ENCODE data around the gene ZBTB7C. TPM values are rescaled to one million over a fixed set of nuclear protein-coding genes. Genes with fewer than 3 reads are reported as not detected.

ZBTB7C gene
- total RNA-seq, 2 donors from 2014 or later: 11.0 to 14.8 TPM

- no peak for DNase-seq (ENCODE audit: low spot score)
- intact Hi-C loops (cut with DNase I): no loop called here
Measured at GRCh38 chr18:48110797-48111196, 298.4 kb downstream of the ZBTB7C start.

GRCh38 chr18:48109961-48110493, 299.2 kb downstream of the ZBTB7C start:
- intact Hi-C loops (cut with DNase I): no loop called here

DNA sequence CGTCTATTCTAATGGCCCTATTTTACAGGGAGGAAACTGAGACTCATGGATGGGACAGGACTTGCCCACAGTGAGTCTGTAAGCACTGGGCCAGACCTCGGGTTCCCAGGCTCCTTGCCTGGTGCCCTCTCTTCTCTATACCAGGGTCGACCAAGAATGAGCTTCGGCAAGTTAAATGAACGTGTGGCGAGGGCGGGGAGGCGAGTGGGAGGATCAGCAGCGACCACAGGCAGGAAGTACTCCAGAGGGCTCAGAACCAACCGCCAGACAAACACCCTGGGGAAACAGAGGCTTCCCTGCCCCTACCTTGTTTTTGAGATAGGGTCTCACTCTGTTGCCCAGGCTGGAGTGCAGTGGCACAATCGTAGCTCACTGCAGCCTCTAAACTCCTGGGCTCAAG, 301.0 kb downstream of the ZBTB7C start:
- intact Hi-C loops (cut with DNase I): no loop called here
- DNase-seq (ENCODE audit: low spot score): no peak

More at GRCh38 chr18:48109961-48110493, 299.2 kb downstream of the ZBTB7C start:
- DNase-seq (ENCODE audit: low spot score): no peak

DNA sequence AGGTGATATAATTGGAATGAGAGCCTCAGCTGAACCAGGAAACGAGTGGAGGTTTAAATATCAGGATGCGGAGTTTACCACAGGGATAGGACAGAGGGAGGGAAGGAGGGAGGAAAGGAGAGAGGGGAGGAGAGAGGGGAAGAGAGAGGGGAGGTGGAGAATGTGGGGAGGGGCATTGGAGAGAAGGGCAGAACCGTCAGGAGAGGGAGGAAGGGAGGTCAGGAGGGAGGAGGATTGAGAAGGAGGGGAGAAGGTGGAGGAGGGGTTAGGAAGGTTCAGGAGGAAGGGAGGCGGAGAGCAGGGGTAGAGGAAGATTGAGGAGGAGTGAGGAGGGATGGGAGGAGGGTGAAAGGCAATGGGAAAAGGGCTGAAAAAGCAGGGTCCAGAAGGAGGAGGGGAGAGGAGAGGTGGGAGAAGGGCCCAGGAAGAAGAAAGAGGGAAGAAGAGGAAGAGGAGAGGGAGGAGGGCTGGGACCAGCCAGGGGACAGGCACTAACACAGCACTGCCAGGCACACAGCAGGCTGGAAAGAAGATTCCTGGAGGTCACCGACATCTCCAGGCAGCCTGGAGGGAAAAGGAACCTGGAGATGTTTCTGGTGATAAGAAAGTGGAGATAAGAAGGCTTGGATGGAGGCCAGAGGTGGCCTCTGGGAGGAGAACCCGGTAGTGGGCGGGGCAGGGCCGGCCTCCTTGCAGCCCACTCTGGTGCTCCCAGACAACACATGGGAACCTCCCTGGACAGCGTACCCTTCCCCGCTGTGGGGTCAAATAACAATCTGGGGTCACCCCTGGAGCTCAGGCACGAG, 302.0 kb downstream of the ZBTB7C start:
- intact Hi-C loops (cut with DNase I): no loop called here
- DNase-seq (ENCODE audit: low spot score): no peak

DNA sequence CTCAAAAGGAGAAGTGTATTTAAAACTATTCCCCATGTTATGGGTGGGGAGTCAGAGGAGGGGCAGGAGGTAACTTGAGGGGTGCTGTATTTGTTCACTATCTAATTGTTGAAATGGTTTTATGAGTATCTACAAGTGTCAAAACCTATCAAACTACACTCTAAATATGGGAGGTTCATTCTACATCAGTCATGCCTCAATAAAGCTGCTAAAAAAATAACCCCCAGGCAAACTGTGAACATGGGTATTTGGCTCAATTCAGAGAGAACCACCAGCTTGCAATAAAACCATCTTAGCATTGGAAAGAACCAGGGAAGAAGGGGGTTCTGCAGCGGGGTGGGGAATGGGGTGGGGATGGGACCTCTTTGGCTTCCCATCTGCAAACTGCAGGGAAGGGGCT, 302.7 kb downstream of the ZBTB7C start:
- no peak for DNase-seq (ENCODE audit: low spot score)
- intact Hi-C loops (cut with DNase I): no loop called here

- intact Hi-C loops (cut with DNase I): no loop called here
- DNase-seq (ENCODE audit: low spot score): no peak
Measured at GRCh38 chr18:48105317-48105716, 303.9 kb downstream of the ZBTB7C start.

DNA sequence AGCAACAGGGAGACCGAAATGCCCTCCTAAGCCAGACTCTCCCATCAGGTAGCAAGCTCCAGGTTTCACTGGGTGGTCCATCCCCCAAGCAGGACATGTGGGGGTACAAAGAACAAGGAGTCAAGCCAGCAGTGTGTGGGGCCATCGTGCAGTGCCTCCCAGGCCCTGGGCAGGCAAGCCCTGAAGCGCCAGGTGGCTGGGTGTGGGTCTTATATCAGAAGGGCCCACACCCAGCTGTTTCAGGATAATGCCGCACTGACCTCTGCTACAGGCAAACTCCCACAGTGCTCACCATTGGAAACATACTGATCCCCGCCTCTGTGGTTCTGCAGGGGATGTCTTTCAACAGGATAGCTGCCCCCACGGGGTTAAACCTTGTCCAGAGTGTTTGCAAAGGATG, 304.5 kb downstream of the ZBTB7C start:
- intact Hi-C loops (cut with DNase I): no loop called here

GRCh38 chr18:48100651-48101165, 308.5 kb downstream of the ZBTB7C start:
- intact Hi-C loops (cut with DNase I): no loop called here
- DNase-seq (ENCODE audit: low spot score): no peak

More for the DNA sequence above, 304.5 kb downstream of the ZBTB7C start:
- DNase-seq (ENCODE audit: low spot score): no peak

DNA sequence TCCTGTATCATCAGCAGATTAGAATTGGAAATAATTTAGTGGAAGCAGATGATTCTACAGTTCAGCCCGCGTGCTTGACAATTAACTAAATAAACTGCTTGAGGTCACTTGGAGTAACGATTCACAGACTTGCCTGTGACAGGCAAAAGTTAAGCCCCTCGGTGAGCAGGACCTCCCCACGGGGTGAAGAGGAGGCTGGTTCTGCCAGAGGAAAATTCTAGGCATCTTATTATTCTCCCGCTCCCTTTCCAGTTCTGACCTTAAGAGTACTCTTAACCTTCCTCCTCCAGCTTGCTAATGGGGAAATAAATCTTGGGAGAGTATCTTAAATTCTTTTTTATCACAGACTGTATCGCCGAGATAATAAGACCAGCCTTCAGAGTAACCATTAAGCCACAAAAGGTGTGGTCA, 309.0 kb downstream of the ZBTB7C start:
- DNase-seq (ENCODE audit: low spot score): no peak
- intact Hi-C loops (cut with DNase I): no loop called here

- intact Hi-C loops (cut with DNase I): loop anchor here in 1 of 2 donors (5.0 kb wide), 1 partner anchor 1208 kb away; no protein-coding TSS in a partner anchor
- DNase-seq (ENCODE audit: low spot score): no peak
Measured at GRCh38 chr18:48099481-48100164, 309.6 kb downstream of the ZBTB7C start.

- no peak for DNase-seq (ENCODE audit: low spot score)
- intact Hi-C loops (cut with DNase I): loop anchor here in 1 of 2 donors (5.0 kb wide), 1 partner anchor 1209 kb away; no protein-coding TSS in a partner anchor
Measured at GRCh38 chr18:48098538-48098937, 310.6 kb downstream of the ZBTB7C start.

- no peak for DNase-seq (ENCODE audit: low spot score)
- intact Hi-C loops (cut with DNase I): loop anchor here in 1 of 2 donors (5.0 kb wide), 1 partner anchor 1209 kb away; no protein-coding TSS in a partner anchor
Measured at GRCh38 chr18:48098007-48098406, 311.2 kb downstream of the ZBTB7C start.

- intact Hi-C loops (cut with DNase I): loop anchor here in 1 of 2 donors (5.0 kb wide), 1 partner anchor 1212 kb away; no protein-coding TSS in a partner anchor
- DNase-seq (ENCODE audit: low spot score): no peak
Measured at GRCh38 chr18:48095726-48096125, 313.5 kb downstream of the ZBTB7C start.

- DNase-seq (ENCODE audit: low spot score): no peak
- intact Hi-C loops (cut with DNase I): no loop called here
Measured at GRCh38 chr18:48093104-48093503, 316.1 kb downstream of the ZBTB7C start.

DNA sequence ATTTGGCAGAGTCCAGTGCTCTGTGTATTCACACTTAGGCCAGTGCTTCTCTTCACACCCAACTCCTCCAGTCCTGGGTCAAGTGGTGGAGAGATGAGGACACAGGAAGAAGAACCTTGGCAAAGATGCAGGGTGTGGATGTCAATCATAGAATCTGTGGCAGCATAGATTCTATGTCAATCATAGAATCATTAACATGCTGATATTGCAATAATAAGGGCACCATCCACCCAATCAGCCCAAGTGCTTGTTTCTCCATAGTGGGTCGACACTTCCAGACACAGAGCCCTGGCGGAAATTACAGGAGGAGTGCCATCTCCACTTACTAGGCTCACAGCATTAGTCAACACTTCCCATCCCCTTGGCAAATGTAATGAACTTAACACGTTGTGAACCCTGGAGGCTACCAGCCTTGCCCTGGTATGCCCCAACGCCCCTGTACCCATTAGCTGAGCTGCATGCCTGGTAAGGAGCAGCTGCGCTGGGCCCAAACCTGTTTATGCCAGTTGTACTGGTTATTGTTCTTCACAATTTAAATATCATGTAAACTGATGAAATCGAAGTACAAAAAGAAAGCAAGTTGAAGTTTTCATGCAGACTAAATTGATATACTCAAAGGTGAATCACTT, 317.2 kb downstream of the ZBTB7C start:
- intact Hi-C loops (cut with DNase I): no loop called here
- DNase-seq (ENCODE audit: low spot score): no peak

DNA sequence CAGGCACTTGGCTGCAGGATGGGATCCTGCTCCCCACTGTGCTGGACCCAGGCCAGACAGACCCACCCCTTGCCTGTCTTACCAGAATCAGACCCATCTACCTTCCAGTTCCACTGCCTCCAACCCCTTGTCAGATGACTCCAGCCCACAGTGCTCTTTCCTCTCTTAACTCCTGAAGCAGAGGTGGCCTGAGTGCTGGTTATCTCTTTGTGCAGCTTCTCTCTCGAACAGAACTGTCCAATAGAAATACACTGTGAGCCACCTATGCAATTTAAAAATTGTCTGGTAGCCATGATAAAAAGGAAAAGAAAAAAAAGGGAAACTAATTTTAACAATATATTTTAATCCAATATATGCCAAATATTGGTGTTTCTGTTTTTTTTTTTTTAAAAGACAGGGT, 318.5 kb downstream of the ZBTB7C start:
- DNase-seq (ENCODE audit: low spot score): no peak
- intact Hi-C loops (cut with DNase I): no loop called here

GRCh38 chr18:48090021-48090420, 319.2 kb downstream of the ZBTB7C start:
- no peak for DNase-seq (ENCODE audit: low spot score)
- intact Hi-C loops (cut with DNase I): no loop called here

- intact Hi-C loops (cut with DNase I): no loop called here
- DNase-seq (ENCODE audit: low spot score): no peak
Measured at GRCh38 chr18:48085781-48086487, 323.2 kb downstream of the ZBTB7C start.

DNA sequence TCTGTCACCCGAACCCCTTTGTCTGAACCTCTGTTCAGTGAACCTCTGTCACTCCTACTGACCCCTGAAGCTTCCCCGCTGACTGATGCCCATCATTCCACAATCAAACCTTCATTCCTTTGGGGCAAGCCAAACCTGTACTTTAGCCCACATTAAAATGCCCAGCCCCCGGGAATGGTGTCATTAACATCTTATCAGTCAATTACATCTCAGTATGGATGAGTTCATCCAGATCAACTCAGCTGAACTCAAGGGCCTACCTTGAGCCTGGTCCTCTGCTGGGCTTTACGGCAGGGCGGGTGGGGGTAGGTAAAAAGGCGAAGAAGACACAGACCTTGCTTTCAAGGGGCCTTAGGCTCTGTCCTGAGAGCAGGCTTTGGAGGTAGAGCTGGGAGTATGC, 324.3 kb downstream of the ZBTB7C start:
- peak; percentile 14 for DNase-seq (ENCODE audit: low spot score)
- intact Hi-C loops (cut with DNase I): no loop called here

Measured in posterior vena cava (tissue), 2 donors.